ENCODE measurements around the gene KAT5. TPM values are rescaled to one million over a fixed set of nuclear protein-coding genes. Genes with fewer than 3 reads are reported as not detected.
"Not testable (repeated sequence)": the region's sequence is repeated elsewhere in the genome, so short reads cannot be mapped to it uniquely, and the experiment has no call there.

The KAT5 gene
- total and polyA plus RNA-seq, 2 of the 4 experiments (the other 2 are of a cell fraction) = 33.3 to 34.2 TPM

DNA sequence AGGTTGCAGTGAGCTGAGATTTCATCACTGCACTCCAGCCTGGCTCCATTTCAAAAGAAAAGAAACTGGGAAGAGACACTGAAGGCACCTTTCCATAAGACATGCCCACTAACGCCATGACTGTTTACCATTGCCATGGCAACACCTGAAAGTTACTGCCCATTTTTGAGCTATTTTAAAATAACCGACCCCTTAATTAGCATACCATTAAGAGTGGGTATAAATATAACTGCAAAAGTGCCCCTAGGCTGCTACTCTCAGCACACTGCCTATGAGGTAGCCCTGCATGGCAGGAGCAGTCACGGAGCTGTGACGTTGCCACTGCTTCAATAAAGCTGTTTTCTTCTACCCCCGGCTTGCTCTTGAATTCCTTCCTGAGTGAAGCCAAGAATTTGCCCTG lies 18.4 kb downstream of the KAT5 start:
- Histone ChIP-seq H2AFZ (replicated peaks; ENCODE audit: low read length, poor library complexity) (no peak overlapping the region), H3K36me3 (ENCODE audit: control insufficient read depth, insufficient read depth, low read length) (no peaks in the 10 kb centered on the region), H2BK20ac (ENCODE audit: low read depth, low read length) (no peak overlapping the region), H4K91ac (ENCODE audit: insufficient read depth, low read depth, low read length) (no peak overlapping the region), H4K8ac (ENCODE audit: low read depth in 2 of 2, low read length in 2 of 2) (no peak overlapping the region), H3K9ac (ENCODE audit: low read depth, low read length) (no peak overlapping the region), H3K9me3 (ENCODE audit: control insufficient read depth, insufficient read depth, low read length) (peaks cover 2% of the 10 kb centered on the region; the same call in 1 of the 2 replicates), H3K18ac (ENCODE audit: low read depth, low read length) (no peak overlapping the region), H3K79me1 (ENCODE audit: low read depth in 1 of 2, low read length in 2 of 2) (no peaks in the 10 kb centered on the region), H3K23ac (ENCODE audit: low read depth, low read length) (no peak overlapping the region), H2BK5ac (ENCODE audit: low read depth, low read length, poor library complexity, severe bottlenecking) (no peak overlapping the region), H4K5ac (ENCODE audit: low read depth, low read length) (no peak overlapping the region), H2AK9ac (replicated peaks; ENCODE audit: low read depth, low read length, poor library complexity) (no peak overlapping the region), H3K27me3 (ENCODE audit: control insufficient read depth, insufficient read depth, low read length) (peaks cover 12% of the 10 kb centered on the region), H2AK5ac (ENCODE audit: low read depth, low read length) (no peak overlapping the region), H3K9me1 (ENCODE audit: insufficient read depth, low read length) (no peaks in the 10 kb centered on the region), H2BK15ac (ENCODE audit: low read depth, low read length) (no peak overlapping the region), H3K14ac (replicated peaks; ENCODE audit: low read depth, low read length) (no peak overlapping the region), H3K4me2 (ENCODE audit: low read depth, low read length) (no peak overlapping the region), H3K27ac (ENCODE audit: insufficient read depth, low read length) (no peak overlapping the region), H4K20me1 (ENCODE audit: insufficient read depth, low read length) (no peaks in the 10 kb centered on the region), H3K56ac (ENCODE audit: extremely low read depth, insufficient read depth, low read length) (no peak overlapping the region), H3K4me3 (ENCODE audit: insufficient read depth, low read depth, low read length) (no peak overlapping the region), H2BK120ac (ENCODE audit: low read depth, low read length) (no peak overlapping the region), H3K4me1 (ENCODE audit: control insufficient read depth, insufficient read depth, low read length) (no peaks in the 10 kb centered on the region), H3K4ac (ENCODE audit: low read depth, low read length) (no peak overlapping the region)
- in situ Hi-C loops (cut with MboI; ENCODE audit: low sequenced_read_pairs) = no loop called here
- intact Hi-C loops (cut with micrococcal nuclease) = no loop called here
- dilution Hi-C loops (cut with HindIII; ENCODE audit: low sequenced_read_pairs, unreplicated experiment) = no loop called here
- no peak for TF ChIP-seq CEBPB (IDR thresholded peaks at IDR 0.05; ENCODE audit: low read depth, low read length)
- no peak for TF ChIP-seq RFX5 (IDR thresholded peaks at IDR 0.05; ENCODE audit: low read depth, low read length)
- no peak for TF ChIP-seq NFE2L2 (IDR thresholded peaks at IDR 0.05; ENCODE audit: low read depth, low read length)
- no peak for TF ChIP-seq MXI1 (IDR thresholded peaks at IDR 0.05; ENCODE audit: borderline replicate concordance, low read depth, low read length)
- no peak for TF ChIP-seq POLR2A (IDR thresholded peaks at IDR 0.05; ENCODE audit: low read depth, low read length)
- TF ChIP-seq MAZ (IDR thresholded peaks at IDR 0.05; ENCODE audit: borderline replicate concordance, low read depth, low read length) = no peak
- no peak for TF ChIP-seq RCOR1 (IDR thresholded peaks at IDR 0.05; ENCODE audit: insufficient replicate concordance, low read length)
- no peak for TF ChIP-seq CHD1 (IDR thresholded peaks at IDR 0.05; ENCODE audit: low read depth, low read length)
- CTCF ChIA-PET = no interaction called here
- POLR2A ChIA-PET (ENCODE audit: unreplicated experiment) = no interaction called here
- DNase-seq (no peak), ATAC-seq (ENCODE audit: low read depth) (no peak)
- no CpG with 5 or more reads among the region's 5 CpGs for WGBS, 2 experiments (ENCODE audit: extremely low coverage in 2 of 2, insufficient read length in 1 of 2)
- no TSS peak for BruUV-seq (replicated peaks)

DNA sequence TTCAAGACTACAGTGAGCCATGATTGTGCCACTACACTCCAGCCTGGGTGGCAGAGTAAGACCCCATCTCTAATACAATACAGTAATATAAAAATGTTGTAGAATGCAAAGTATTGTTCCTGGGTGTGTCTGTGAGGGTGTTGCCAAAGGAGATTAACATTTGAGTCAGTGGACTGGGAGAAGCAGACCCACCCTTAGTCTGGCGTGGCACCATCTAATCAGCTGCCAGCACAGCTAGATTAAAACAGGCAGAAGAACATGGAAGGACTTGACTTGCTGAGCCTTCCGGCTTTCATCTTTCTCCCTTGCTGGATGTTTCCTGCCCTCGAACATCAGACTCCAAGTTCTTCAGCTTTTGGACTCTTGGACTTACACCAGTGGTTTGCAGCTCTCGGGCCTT lies 23.1 kb downstream of the KAT5 start:
- H3K4me1 ChIP-seq (ENCODE audit: control insufficient read depth, insufficient read depth, low read length); H3K23ac ChIP-seq (ENCODE audit: low read depth, low read length); H3K9me1 ChIP-seq (ENCODE audit: insufficient read depth, low read length); H2BK20ac ChIP-seq (ENCODE audit: low read depth, low read length); H3K36me3 ChIP-seq (ENCODE audit: control insufficient read depth, insufficient read depth, low read length); CTCF ChIA-PET; H3K18ac ChIP-seq (ENCODE audit: low read depth, low read length); H4K91ac ChIP-seq (ENCODE audit: insufficient read depth, low read depth, low read length); intact Hi-C loops (cut with micrococcal nuclease); H4K8ac ChIP-seq (ENCODE audit: low read depth in 2 of 2, low read length in 2 of 2); H3K4me2 ChIP-seq (ENCODE audit: low read depth, low read length); H3K4me3 ChIP-seq (ENCODE audit: insufficient read depth, low read depth, low read length); H4K5ac ChIP-seq (ENCODE audit: low read depth, low read length); H3K27me3 ChIP-seq (ENCODE audit: control insufficient read depth, insufficient read depth, low read length); H2BK120ac ChIP-seq (ENCODE audit: low read depth, low read length); dilution Hi-C loops (cut with HindIII; ENCODE audit: low sequenced_read_pairs, unreplicated experiment); H2BK5ac ChIP-seq (ENCODE audit: low read depth, low read length, poor library complexity, severe bottlenecking); BruUV-seq (replicated peaks); ATAC-seq (ENCODE audit: low read depth); H2BK15ac ChIP-seq (ENCODE audit: low read depth, low read length); H3K4ac ChIP-seq (ENCODE audit: low read depth, low read length); H3K27ac ChIP-seq (ENCODE audit: insufficient read depth, low read length); in situ Hi-C loops (cut with MboI; ENCODE audit: low sequenced_read_pairs); H3K9me3 ChIP-seq (ENCODE audit: control insufficient read depth, insufficient read depth, low read length); H4K20me1 ChIP-seq (ENCODE audit: insufficient read depth, low read length); H3K9ac ChIP-seq (ENCODE audit: low read depth, low read length); H3K56ac ChIP-seq (ENCODE audit: extremely low read depth, insufficient read depth, low read length); H2AK5ac ChIP-seq (ENCODE audit: low read depth, low read length); H2AK9ac ChIP-seq (replicated peaks; ENCODE audit: low read depth, low read length, poor library complexity); POLR2A ChIA-PET (ENCODE audit: unreplicated experiment); H2AFZ ChIP-seq (replicated peaks; ENCODE audit: low read length, poor library complexity); H3K79me1 ChIP-seq (ENCODE audit: low read depth in 1 of 2, low read length in 2 of 2); DNase-seq; H3K14ac ChIP-seq (replicated peaks; ENCODE audit: low read depth, low read length): not testable (repeated sequence)
- 57% methylated on average over 1 of the region's 4 CpGs; no CpG with 5 or more reads in 1 of the 2 experiments for WGBS, 2 experiments (ENCODE audit: extremely low coverage in 2 of 2, insufficient read length in 1 of 2)
